B cell (primary cell): ENCODE measurements around the gene STAMBPL1. TPM values are rescaled to one million over a fixed set of nuclear protein-coding genes. Genes with fewer than 3 reads are reported as not detected.
A peak's percentile ranks its signal among the peaks of the same experiment; 100 is the strongest.

Experiments used
- ATAC-seq: fragments of 200-7000 bp; cut with Tn5 transposase; one replicate; pipeline ENCODE4 v1.10.0; 2021; ENCODE audit warnings: low read depth, mild to moderate bottlenecking, moderate number of reproducible peaks, moderate library complexity
- CTCF ChIA-PET: fragments of 350-600 bp; sonication (Branson Sonifier 250); formaldehyde crosslinking; loops from one replicate; lab custom pipeline; 2021; ENCODE audit warnings: antibody characterized with exemption, inconsistent platforms; lab: Charles Lee
- POLR2A ChIA-PET: fragments of 350-600 bp; sonication (Branson Sonifier 250); formaldehyde crosslinking; loops from one replicate; lab custom pipeline; 2021; ENCODE audit warnings: antibody characterized with exemption; lab: Charles Lee
- DNase-seq: peaks from one replicate; pipeline ENCODE4 v3.0.0; 2013
- H2AFZ ChIP-seq: 2 replicates; pipeline ENCODE4 v1.6.1; 2012; ENCODE audit warnings: mild to moderate bottlenecking, low read depth, low read length; ENCODE audit not compliant: insufficient read depth, poor library complexity, severe bottlenecking
- H3K27ac ChIP-seq, 2 donors: 1 replicate in 1 of 2; 2 replicates in 1 of 2; pipeline ENCODE4 v1.5.1; 2012 to 2013; ENCODE audit warnings: low read length in 2 of 2, mild to moderate bottlenecking in 2 of 2, moderate library complexity in 1 of 2
- H3K27me3 ChIP-seq, 4 experiments: fragments of 200-600 bp in 1 of 4; sonication (generic) in 1 of 4; replicated peaks in 1 of 4; 1 replicate in 2 of 4; 2 replicates in 2 of 4; pipeline versions ENCODE4 v1.6.1 to v1.7.0; 2013 to 2016; ENCODE audit warnings: low read length in 3 of 4, mild to moderate bottlenecking in 2 of 4, mixed read lengths in 1 of 4, moderate library complexity in 1 of 4; ENCODE audit not compliant: insufficient read depth in 4 of 4, control insufficient read depth in 3 of 4; ENCODE audit errors: control extremely low read depth in 1 of 4
- H3K36me3 ChIP-seq, 2 experiments: replicated peaks in 1 of 2; 1 replicate in 1 of 2; 2 replicates in 1 of 2; pipeline versions ENCODE4 v1.6.1 to v1.7.1; 2013; ENCODE audit warnings: low read length in 1 of 2; ENCODE audit not compliant: insufficient read depth in 2 of 2, control insufficient read depth in 1 of 2; ENCODE audit errors: control extremely low read depth in 1 of 2, extremely low read depth in 1 of 2
- H3K4me1 ChIP-seq, 2 donors: fragments of 200-600 bp in 1 of 2; sonication (generic) in 1 of 2; 1 replicate in 1 of 2; 2 replicates in 1 of 2; pipeline versions ENCODE4 v1.5.1 to v1.6.1; 2013 to 2017; ENCODE audit warnings: low read length in 2 of 2; ENCODE audit not compliant: control insufficient read depth in 2 of 2, insufficient read depth in 2 of 2
- H3K4me2 ChIP-seq: replicated peaks from 2 replicates; pipeline ENCODE3; 2012; ENCODE audit warnings: mild to moderate bottlenecking, low read depth, low read length; ENCODE audit not compliant: poor library complexity, severe bottlenecking
- H3K4me3 ChIP-seq, 5 experiments: fragments of 200-600 bp in 1 of 5; sonication (generic) in 1 of 5; 1 replicate in 3 of 5; 2 replicates in 2 of 5; pipeline versions ENCODE4 v1.5.1 to v1.7.0; 2011 to 2016; ENCODE audit warnings: low read length in 4 of 5, mild to moderate bottlenecking in 4 of 5, low read depth in 2 of 5, control low read depth in 1 of 5, moderate library complexity in 1 of 5; ENCODE audit not compliant: insufficient read depth in 1 of 5; ENCODE audit errors: control extremely low read depth in 1 of 5, extremely low read depth in 1 of 5
- H3K79me2 ChIP-seq: fragments of 200-600 bp; sonication (generic); one replicate; pipeline ENCODE4 v1.6.0; 2016; ENCODE audit warnings: low read length; ENCODE audit not compliant: control insufficient read depth, insufficient read depth
- H3K9ac ChIP-seq: fragments of 200-600 bp; sonication (generic); 2 replicates; pipeline ENCODE4 v1.6.1; 2017; ENCODE audit warnings: mild to moderate bottlenecking, low read length, moderate library complexity
- H3K9me3 ChIP-seq, 3 donors: one replicate each; pipeline versions ENCODE4 v1.6.1 to v1.7.1; 2013; ENCODE audit warnings: low read length in 2 of 3; ENCODE audit not compliant: control insufficient read depth in 2 of 3, insufficient read depth in 1 of 3; ENCODE audit errors: control extremely low read depth in 1 of 3
- H4K20me1 ChIP-seq: 2 replicates; pipeline ENCODE4 v1.6.0; 2012; ENCODE audit warnings: mild to moderate bottlenecking, low read length; ENCODE audit not compliant: insufficient read depth, control insufficient read depth, poor library complexity, severe bottlenecking
- H3K27ac Mint-ChIP-seq: one replicate; pipeline ENCODE4 v1.8.0; 2021; ENCODE audit warnings: mixed read lengths
- H3K27me3 Mint-ChIP-seq: one replicate; pipeline ENCODE4 v1.8.0; 2021; ENCODE audit warnings: mixed read lengths
- H3K4me1 Mint-ChIP-seq: one replicate; pipeline ENCODE4 v1.8.0; 2021; ENCODE audit warnings: mixed read lengths
- H3K4me3 Mint-ChIP-seq: one replicate; pipeline ENCODE4 v1.8.0; 2021; ENCODE audit warnings: mixed read lengths
- H3K9me3 Mint-ChIP-seq: one replicate; pipeline ENCODE4 v1.8.0; 2022; ENCODE audit warnings: mixed read lengths; ENCODE audit not compliant: insufficient read depth
- CTCF ChIP-seq: fragments of 200-600 bp; IDR thresholded peaks from one replicate; pipeline ENCODE4 v1.8.0; 2022; ENCODE audit warnings: antibody characterized with exemption, mild to moderate bottlenecking
- EZH2 ChIP-seq: IDR thresholded peaks from 2 replicates; pipeline ENCODE4 v1.6.1; 2012; ENCODE audit warnings: borderline replicate concordance, low read depth, mild to moderate bottlenecking, moderate library complexity, low read length; ENCODE audit not compliant: insufficient read depth, poor library complexity, severe bottlenecking
- WGBS: methylation state at CpG from one replicate; pipeline ENCODE4 v1.1.5; 2013; ENCODE audit warnings: missing lambda C conversion rate; ENCODE audit not compliant: insufficient coverage; 5-methylcytosine and 5-hydroxymethylcytosine counted together
- intact Hi-C: fragments of 100-400 bp; cut with micrococcal nuclease; formaldehyde crosslinking; loops from one replicate; pipeline ENCODE4 v1.10.0; 2022
- polyA plus RNA-seq: library from polyadenylated mRNA; depleted of rRNA; stranded (reverse); fragments of >200 nt; gene quantifications from 2 replicates; pipeline ENCODE4 v1.2.3, GENCODE V29; 2012
- total RNA-seq, 2 donors: library from RNA; stranded (reverse); fragments of 120-200 nt in 1 of 2; gene quantifications; 1 replicate in 1 of 2; 2 replicates in 1 of 2; pipeline versions ENCODE4 v1.2.3 to v1.2.4, GENCODE V29; 2013 to 2022

STAMBPL1 gene
- total and polyA plus RNA-seq, 2 donors (not counting 1 experiment from before 2014, with no cell fraction given) = 50.3 to 64.2 TPM

GRCh38 chr10:88943778-88944177, 63.7 kb downstream of the STAMBPL1 start:
- Histone ChIP-seq H3K79me2 (no peaks in the 10 kb centered on the region), H3K4me3 (no peak overlapping the region), H3K9ac (no peak overlapping the region), H3K36me3 (peaks cover 0 to 2% of the 10 kb centered on the region in 2 experiments), H3K9me3 (no peaks in the 10 kb centered on the region), H3K4me1 (peaks cover 10 to 11% of the 10 kb centered on the region in 2 donors), H2AFZ (no peak overlapping the region), H3K27ac (no peak overlapping the region), H3K27me3 (no peaks in the 10 kb centered on the region), H4K20me1 (no peaks in the 10 kb centered on the region), H3K4me2 (no peak overlapping the region)
- Mint-ChIP-seq H3K4me1 (peaks cover 18% of the 10 kb centered on the region), H3K4me3 (no peak overlapping the region), H3K9me3 (no peaks in the 10 kb centered on the region), H3K27me3 (no peaks in the 10 kb centered on the region), H3K27ac (no peak overlapping the region)
- intact Hi-C loops = no loop called here
- DNase-seq = no peak
- TF ChIP-seq EZH2 (no peak), CTCF (no peak)
- CTCF ChIA-PET = interaction anchor here (1.3 to 6.4 kb wide), 5 partner anchors 10 to 274 kb away, joined by 3 to 68 read pairs (median 15); no protein-coding TSS in a partner anchor
- POLR2A ChIA-PET = interaction anchor here (0.8 kb wide), 1 partner anchor 46 kb away, joined by 3 read pairs; the partner anchor contains the start of gene FAS
- ATAC-seq = no peak
- 97% methylated on average over 3 of the region's 3 CpGs for WGBS

- no peak overlapping the region for H3K9ac ChIP-seq
- H3K79me2 ChIP-seq = no peaks in the 10 kb centered on the region
- H3K4me2 ChIP-seq = peak overlapping the region; percentile 3
- H3K9me3 Mint-ChIP-seq = no peaks in the 10 kb centered on the region
- no peak overlapping the region for H3K27ac Mint-ChIP-seq
- POLR2A ChIA-PET = interaction anchor here (0.6 kb wide), 1 partner anchor 140 kb away, joined by 3 read pairs; no protein-coding TSS in a partner anchor
- no peak overlapping the region for H3K4me3 ChIP-seq
- H3K27ac ChIP-seq = no peak overlapping the region
- CTCF ChIA-PET = interaction anchor here (0.6 to 6.4 kb wide), 8 partner anchors 8 to 273 kb away, joined by 3 to 68 read pairs (median 9); no protein-coding TSS in a partner anchor
- H3K27me3 Mint-ChIP-seq = no peaks in the 10 kb centered on the region
- no peaks in the 10 kb centered on the region for H4K20me1 ChIP-seq
- ATAC-seq (peak; percentile 24), DNase-seq (peak; percentile 32)
- H2AFZ ChIP-seq = no peak overlapping the region
- H3K4me3 Mint-ChIP-seq = no peak overlapping the region
- H3K4me1 ChIP-seq = peaks cover 10 to 11% of the 10 kb centered on the region in 2 donors
- no peaks in the 10 kb centered on the region for H3K27me3 ChIP-seq
- no peaks in the 10 kb centered on the region for H3K36me3 ChIP-seq
- no peaks in the 10 kb centered on the region for H3K9me3 ChIP-seq
- TF ChIP-seq EZH2 (no peak), CTCF (no peak)
- WGBS = no CpG with 5 or more reads among the region's 3 CpGs
- intact Hi-C loops = no loop called here
- peaks cover 18% of the 10 kb centered on the region for H3K4me1 Mint-ChIP-seq
Measured at GRCh38 chr10:88944813-88945212, 64.8 kb downstream of the STAMBPL1 start.
